OCI-LY3 (cell line): ENCODE measurements around the gene PIGU.

Source experiments
- EZH2phosphoT487 ChIP-seq: fragments of 200-600 bp; shearing (Covaris generic); IDR thresholded peaks from 2 replicates; pipeline ENCODE4 v1.6.1; 2018; ENCODE audit warnings: antibody characterized with exemption, mixed run types, low read depth
- TF ChIP-seq, protein P1 (sequence below): fragments of 200-600, 300-600 bp; sonication (generic); IDR thresholded peaks from 2 replicates; pipeline ENCODE4 v1.5.1; 2014; ENCODE audit warnings: antibody characterized with exemption, low read length, low read depth

GRCh38 chr20:34517114-34517505 is 159.8 kb downstream of the PIGU start:
- TF ChIP-seq, protein P1, sequence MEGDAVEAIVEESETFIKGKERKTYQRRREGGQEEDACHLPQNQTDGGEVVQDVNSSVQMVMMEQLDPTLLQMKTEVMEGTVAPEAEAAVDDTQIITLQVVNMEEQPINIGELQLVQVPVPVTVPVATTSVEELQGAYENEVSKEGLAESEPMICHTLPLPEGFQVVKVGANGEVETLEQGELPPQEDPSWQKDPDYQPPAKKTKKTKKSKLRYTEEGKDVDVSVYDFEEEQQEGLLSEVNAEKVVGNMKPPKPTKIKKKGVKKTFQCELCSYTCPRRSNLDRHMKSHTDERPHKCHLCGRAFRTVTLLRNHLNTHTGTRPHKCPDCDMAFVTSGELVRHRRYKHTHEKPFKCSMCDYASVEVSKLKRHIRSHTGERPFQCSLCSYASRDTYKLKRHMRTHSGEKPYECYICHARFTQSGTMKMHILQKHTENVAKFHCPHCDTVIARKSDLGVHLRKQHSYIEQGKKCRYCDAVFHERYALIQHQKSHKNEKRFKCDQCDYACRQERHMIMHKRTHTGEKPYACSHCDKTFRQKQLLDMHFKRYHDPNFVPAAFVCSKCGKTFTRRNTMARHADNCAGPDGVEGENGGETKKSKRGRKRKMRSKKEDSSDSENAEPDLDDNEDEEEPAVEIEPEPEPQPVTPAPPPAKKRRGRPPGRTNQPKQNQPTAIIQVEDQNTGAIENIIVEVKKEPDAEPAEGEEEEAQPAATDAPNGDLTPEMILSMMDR, result no peak
- TF ChIP-seq EZH2phosphoT487, result no peak
